T-helper 2 cell treated with Interferon-gamma antibody and Interleukin-4, amounts not matched to agents 5 μg/mL and 100 μg/mL, for 36 hours (primary cell): ENCODE results near the gene NTPCR.
A peak's percentile ranks its signal among the peaks of the same experiment; 100 is the strongest.

Source experiments
- DNase-seq: peaks from one replicate; pipeline ENCODE4 v3.0.0; 2021; ENCODE audit warnings: low spot score
- H3K27ac Mint-ChIP-seq: one replicate; pipeline ENCODE4 v1.8.0; 2021; ENCODE audit warnings: mild to moderate bottlenecking, mixed read lengths
- H3K27me3 Mint-ChIP-seq: one replicate; pipeline ENCODE4 v1.8.0; 2021; ENCODE audit warnings: low read depth, mixed read lengths
- H3K36me3 Mint-ChIP-seq: one replicate; pipeline ENCODE4 v1.8.0; 2021; ENCODE audit warnings: low read depth, mixed read lengths
- H3K4me1 Mint-ChIP-seq: one replicate; pipeline ENCODE4 v1.8.0; 2021; ENCODE audit warnings: low read depth, mixed read lengths
- H3K4me3 Mint-ChIP-seq: one replicate; pipeline ENCODE4 v1.8.0; 2022; ENCODE audit warnings: mild to moderate bottlenecking, moderate library complexity, mixed read lengths
- H3K9me3 Mint-ChIP-seq: one replicate; pipeline ENCODE4 v1.8.0; 2021; ENCODE audit warnings: mixed read lengths

Gene NTPCR

GRCh38 chr1:232939748-232940147 lies 10.7 kb upstream of the NTPCR start:
- no peak overlapping the region for H3K27ac Mint-ChIP-seq
- H3K36me3 Mint-ChIP-seq = peaks cover 2% of the 10 kb centered on the region
- H3K27me3 Mint-ChIP-seq = no peaks in the 10 kb centered on the region
- no peak overlapping the region for H3K4me3 Mint-ChIP-seq
- no peak for DNase-seq
- H3K4me1 Mint-ChIP-seq = peaks cover 24% of the 10 kb centered on the region
- no peaks in the 10 kb centered on the region for H3K9me3 Mint-ChIP-seq

GRCh38 chr1:232940262-232940661 lies 10.1 kb upstream of the NTPCR start:
- H3K27ac Mint-ChIP-seq = no peak overlapping the region
- no peak for DNase-seq
- H3K36me3 Mint-ChIP-seq = peaks cover 2% of the 10 kb centered on the region
- H3K4me3 Mint-ChIP-seq = no peak overlapping the region
- peaks cover 24% of the 10 kb centered on the region for H3K4me1 Mint-ChIP-seq
- no peaks in the 10 kb centered on the region for H3K9me3 Mint-ChIP-seq
- H3K27me3 Mint-ChIP-seq = no peaks in the 10 kb centered on the region

GRCh38 chr1:232942413-232943294 lies 7.8 kb upstream of the NTPCR start:
- Mint-ChIP-seq H3K9me3 (no peaks in the 10 kb centered on the region), H3K4me3 (no peak overlapping the region), H3K27me3 (no peaks in the 10 kb centered on the region), H3K36me3 (peaks cover 2% of the 10 kb centered on the region), H3K27ac (no peak overlapping the region), H3K4me1 (peaks cover 20% of the 10 kb centered on the region)
- DNase-seq = no peak

GRCh38 chr1:232943679-232944252 lies 6.6 kb upstream of the NTPCR start:
- no peak overlapping the region for H3K27ac Mint-ChIP-seq
- peaks cover 12% of the 10 kb centered on the region for H3K4me1 Mint-ChIP-seq
- no peaks in the 10 kb centered on the region for H3K36me3 Mint-ChIP-seq
- no peaks in the 10 kb centered on the region for H3K27me3 Mint-ChIP-seq
- no peaks in the 10 kb centered on the region for H3K9me3 Mint-ChIP-seq
- DNase-seq = peak; percentile 15
- no peak overlapping the region for H3K4me3 Mint-ChIP-seq

GRCh38 chr1:232944347-232944746 lies 6.1 kb upstream of the NTPCR start:
- no peaks in the 10 kb centered on the region for H3K27me3 Mint-ChIP-seq
- no peaks in the 10 kb centered on the region for H3K9me3 Mint-ChIP-seq
- H3K4me3 Mint-ChIP-seq = no peak overlapping the region
- peak overlapping the region; percentile 8 for H3K27ac Mint-ChIP-seq
- H3K4me1 Mint-ChIP-seq = peaks cover 15% of the 10 kb centered on the region
- no peaks in the 10 kb centered on the region for H3K36me3 Mint-ChIP-seq
- DNase-seq = no peak

- Mint-ChIP-seq H3K27ac (peak overlapping the region; percentile 88), H3K4me1 (peaks cover 29% of the 10 kb centered on the region), H3K27me3 (no peaks in the 10 kb centered on the region), H3K36me3 (peaks cover 1% of the 10 kb centered on the region), H3K9me3 (no peaks in the 10 kb centered on the region), H3K4me3 (peak overlapping the region; percentile 95)
- DNase-seq = no peak
Observed at GRCh38 chr1:232949636-232950196, 695 bp upstream of the NTPCR start.

GRCh38 chr1:232951180-232951579 lies 769 bp downstream of the NTPCR start:
- H3K27ac Mint-ChIP-seq = peak overlapping the region; percentile 88
- H3K4me1 Mint-ChIP-seq = peaks cover 29% of the 10 kb centered on the region
- no peaks in the 10 kb centered on the region for H3K27me3 Mint-ChIP-seq
- H3K36me3 Mint-ChIP-seq = peaks cover 1% of the 10 kb centered on the region
- no peaks in the 10 kb centered on the region for H3K9me3 Mint-ChIP-seq
- DNase-seq = peak; percentile 25
- peak overlapping the region; percentile 95 for H3K4me3 Mint-ChIP-seq

- DNase-seq = no peak
- no peaks in the 10 kb centered on the region for H3K9me3 Mint-ChIP-seq
- H3K27me3 Mint-ChIP-seq = no peaks in the 10 kb centered on the region
- peak overlapping the region; percentile 95 for H3K4me3 Mint-ChIP-seq
- peaks cover 5% of the 10 kb centered on the region for H3K36me3 Mint-ChIP-seq
- peak overlapping the region; percentile 88 for H3K27ac Mint-ChIP-seq
- H3K4me1 Mint-ChIP-seq = peaks cover 29% of the 10 kb centered on the region
Observed at GRCh38 chr1:232951605-232952004, 1.2 kb downstream of the NTPCR start.

GRCh38 chr1:232952514-232953499 lies 2.4 kb downstream of the NTPCR start:
- Mint-ChIP-seq H3K36me3 (peaks cover 16% of the 10 kb centered on the region), H3K9me3 (peaks cover 4% of the 10 kb centered on the region), H3K4me3 (peak overlapping the region; percentile 95), H3K4me1 (peaks cover 27% of the 10 kb centered on the region), H3K27me3 (no peaks in the 10 kb centered on the region), H3K27ac (no peak overlapping the region)
- no peak for DNase-seq

GRCh38 chr1:232954594-232955365 lies 4.4 kb downstream of the NTPCR start:
- H3K4me1 Mint-ChIP-seq = peaks cover 20% of the 10 kb centered on the region
- no peak overlapping the region for H3K27ac Mint-ChIP-seq
- no peak overlapping the region for H3K4me3 Mint-ChIP-seq
- no peaks in the 10 kb centered on the region for H3K27me3 Mint-ChIP-seq
- peaks cover 34% of the 10 kb centered on the region for H3K36me3 Mint-ChIP-seq
- no peak for DNase-seq
- H3K9me3 Mint-ChIP-seq = peaks cover 11% of the 10 kb centered on the region

GRCh38 chr1:232956081-232956480 lies 5.7 kb downstream of the NTPCR start:
- no peak for DNase-seq
- peaks cover 17% of the 10 kb centered on the region for H3K4me1 Mint-ChIP-seq
- H3K9me3 Mint-ChIP-seq = peaks cover 11% of the 10 kb centered on the region
- no peak overlapping the region for H3K4me3 Mint-ChIP-seq
- peaks cover 39% of the 10 kb centered on the region for H3K36me3 Mint-ChIP-seq
- no peaks in the 10 kb centered on the region for H3K27me3 Mint-ChIP-seq
- no peak overlapping the region for H3K27ac Mint-ChIP-seq

- no peak for DNase-seq
- Mint-ChIP-seq H3K27me3 (no peaks in the 10 kb centered on the region), H3K4me1 (peaks cover 5% of the 10 kb centered on the region), H3K4me3 (no peak overlapping the region), H3K27ac (no peak overlapping the region), H3K36me3 (peaks cover 38% of the 10 kb centered on the region), H3K9me3 (peaks cover 11% of the 10 kb centered on the region)
Observed at GRCh38 chr1:232958067-232958466, 7.7 kb downstream of the NTPCR start.
